Mesenchymal stem cell (in vitro differentiated cells and primary cell): ENCODE measurements around the gene SMC1B.

Source experiments
- DNase-seq: peaks from one replicate; pipeline ENCODE4 v3.0.0-alpha.2; 2013
- H2AFZ ChIP-seq: one replicate; pipeline ENCODE4 v1.6.1; 2013; ENCODE audit warnings: low read depth, mild to moderate bottlenecking, control low read depth, inconsistent platforms, low read length, moderate library complexity
- H2AK5ac ChIP-seq: 2 replicates; pipeline ENCODE4 v1.6.1; 2013; ENCODE audit warnings: low read length, moderate library complexity, mild to moderate bottlenecking, inconsistent platforms; ENCODE audit not compliant: severe bottlenecking
- H2BK120ac ChIP-seq: one replicate; pipeline ENCODE4 v1.6.1; 2013; ENCODE audit warnings: low read depth, mild to moderate bottlenecking, inconsistent platforms, low read length, moderate library complexity
- H2BK12ac ChIP-seq, 2 experiments: one replicate each; pipeline ENCODE4 v1.6.1; 2013; ENCODE audit warnings: inconsistent platforms in 2 of 2, low read length in 2 of 2, mild to moderate bottlenecking in 2 of 2, moderate library complexity in 2 of 2, control low read depth in 1 of 2
- H2BK15ac ChIP-seq: one replicate; pipeline ENCODE4 v1.6.1; 2013; ENCODE audit warnings: mild to moderate bottlenecking, low read depth, inconsistent platforms; ENCODE audit not compliant: poor library complexity, severe bottlenecking
- H2BK5ac ChIP-seq: 2 replicates; pipeline ENCODE4 v1.6.1; 2013; ENCODE audit warnings: low read depth, mild to moderate bottlenecking, low read length, control low read depth, inconsistent platforms; ENCODE audit not compliant: poor library complexity, severe bottlenecking
- H3K14ac ChIP-seq, 2 experiments: one replicate each; pipeline ENCODE4 v1.6.1; 2013; ENCODE audit warnings: inconsistent platforms in 2 of 2, low read length in 2 of 2, control low read depth in 1 of 2, mild to moderate bottlenecking in 1 of 2, moderate library complexity in 1 of 2
- H3K18ac ChIP-seq, 2 experiments: one replicate each; pipeline ENCODE4 v1.6.1; 2013; ENCODE audit warnings: inconsistent platforms in 2 of 2, low read length in 2 of 2, control low read depth in 1 of 2, low read depth in 1 of 2, mild to moderate bottlenecking in 1 of 2
- H3K23ac ChIP-seq, 2 experiments: one replicate each; pipeline ENCODE4 v1.6.1; 2013; ENCODE audit warnings: inconsistent platforms in 2 of 2, low read length in 2 of 2, mild to moderate bottlenecking in 2 of 2, moderate library complexity in 2 of 2, control low read depth in 1 of 2
- H3K27ac ChIP-seq: 2 replicates; pipeline ENCODE4 v1.5.1; 2013; ENCODE audit warnings: mild to moderate bottlenecking, moderate library complexity, low read length, control low read depth, inconsistent platforms; ENCODE audit not compliant: poor library complexity, severe bottlenecking
- H3K27me3 ChIP-seq, 2 experiments: 2 replicates each; pipeline versions ENCODE4 v1.6.1 to v1.7.0; 2013; ENCODE audit warnings: low read length in 2 of 2, mild to moderate bottlenecking in 2 of 2, moderate library complexity in 2 of 2, control low read depth in 1 of 2, inconsistent platforms in 1 of 2; ENCODE audit not compliant: control insufficient read depth in 1 of 2, insufficient read depth in 1 of 2
- H3K36me3 ChIP-seq, 2 experiments: 2 replicates each; pipeline versions ENCODE4 v1.6.1 to v1.7.0; 2013; ENCODE audit warnings: low read length in 2 of 2, control low read depth in 1 of 2, inconsistent platforms in 1 of 2, low read depth in 1 of 2, mild to moderate bottlenecking in 1 of 2; ENCODE audit not compliant: insufficient read depth in 2 of 2, control insufficient read depth in 1 of 2
- H3K4ac ChIP-seq, 2 experiments: one replicate each; pipeline ENCODE4 v1.6.1; 2013; ENCODE audit warnings: inconsistent platforms in 2 of 2, low read length in 2 of 2, mild to moderate bottlenecking in 2 of 2, moderate library complexity in 2 of 2, control low read depth in 1 of 2, low read depth in 1 of 2
- H3K4me1 ChIP-seq: 2 replicates; pipeline ENCODE4 v1.6.1; 2013; ENCODE audit warnings: low read depth, low read length, control low read depth; ENCODE audit not compliant: control insufficient read depth, insufficient read depth
- H3K4me2 ChIP-seq: 2 replicates; pipeline ENCODE4 v1.6.1; 2013; ENCODE audit warnings: low read length, mild to moderate bottlenecking, inconsistent platforms; ENCODE audit not compliant: poor library complexity, severe bottlenecking
- H3K4me3 ChIP-seq, 2 experiments: 2 replicates each; pipeline versions ENCODE4 v1.5.1 to v1.7.0; 2013; ENCODE audit warnings: low read length in 2 of 2, mild to moderate bottlenecking in 2 of 2, control low read depth in 1 of 2, low read depth in 1 of 2; ENCODE audit not compliant: insufficient read depth in 1 of 2
- H3K79me1 ChIP-seq: replicated peaks from 2 replicates; pipeline ENCODE4 v1.6.1; 2013; ENCODE audit warnings: mild to moderate bottlenecking, control low read depth, low read length, inconsistent platforms; ENCODE audit not compliant: poor library complexity, severe bottlenecking
- H3K9ac ChIP-seq: 2 replicates; pipeline ENCODE4 v1.7.0; 2013; ENCODE audit warnings: mild to moderate bottlenecking, low read length, moderate library complexity
- H3K9me3 ChIP-seq: 2 replicates; pipeline ENCODE4 v1.7.0; 2013; ENCODE audit warnings: mild to moderate bottlenecking, low read length; ENCODE audit not compliant: control insufficient read depth
- H4K8ac ChIP-seq: one replicate; pipeline ENCODE4 v1.6.1; 2013; ENCODE audit warnings: inconsistent platforms, mild to moderate bottlenecking, low read length, moderate library complexity
- H4K91ac ChIP-seq: one replicate; pipeline ENCODE4 v1.6.1; 2013; ENCODE audit warnings: mild to moderate bottlenecking, low read length, inconsistent platforms
- WGBS: methylation state at CpG from one replicate; pipeline ENCODE4 v1.1.7; 2013; ENCODE audit warnings: mixed read lengths; 5-methylcytosine and 5-hydroxymethylcytosine counted together

SMC1B gene

DNA sequence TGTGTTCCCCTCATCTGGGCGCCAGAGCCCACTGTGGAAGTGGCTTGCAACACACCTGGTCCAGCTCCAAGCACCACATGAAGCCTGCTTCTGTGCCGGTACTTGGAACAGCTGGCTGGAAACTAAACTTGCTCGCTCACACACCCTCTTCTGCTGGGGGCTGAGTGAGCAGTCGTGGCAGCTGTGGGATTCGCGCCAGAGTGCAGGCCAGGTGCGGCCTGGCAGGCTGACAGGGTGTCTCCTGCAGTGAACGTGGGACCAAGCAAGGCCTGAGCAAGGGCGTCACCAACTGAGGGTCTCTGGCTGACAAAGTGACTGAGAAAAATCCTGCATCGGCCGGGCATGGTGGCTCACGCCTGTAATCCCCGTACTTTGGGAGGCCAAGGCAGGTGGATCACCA lies 15.2 kb downstream of the SMC1B start:
- no peak overlapping the region for H3K4me3 ChIP-seq
- H4K91ac ChIP-seq, result peak overlapping the region; percentile 9
- 91% methylated on average over 13 of the region's 13 CpGs for WGBS
- H2BK12ac ChIP-seq, result no peak overlapping the region
- H3K4ac ChIP-seq, result no peak overlapping the region
- no peak overlapping the region for H4K8ac ChIP-seq
- H3K18ac ChIP-seq, result no peak overlapping the region
- H2BK15ac ChIP-seq, result no peak overlapping the region
- no peaks in the 10 kb centered on the region for H3K9me3 ChIP-seq
- H2AFZ ChIP-seq, result no peak overlapping the region
- no peak overlapping the region for H3K4me2 ChIP-seq
- H3K36me3 ChIP-seq, result no peaks in the 10 kb centered on the region
- no peak overlapping the region for H2BK120ac ChIP-seq
- no peaks in the 10 kb centered on the region for H3K79me1 ChIP-seq
- H3K27ac ChIP-seq, result no peak overlapping the region
- no peak overlapping the region for H2BK5ac ChIP-seq
- peaks cover 8 to 9% of the 10 kb centered on the region in 2 experiments for H3K27me3 ChIP-seq
- H2AK5ac ChIP-seq, result no peak overlapping the region
- no peak for DNase-seq
- no peak overlapping the region for H3K23ac ChIP-seq
- no peak overlapping the region for H3K9ac ChIP-seq
- no peak overlapping the region for H3K14ac ChIP-seq
- no peaks in the 10 kb centered on the region for H3K4me1 ChIP-seq

DNA sequence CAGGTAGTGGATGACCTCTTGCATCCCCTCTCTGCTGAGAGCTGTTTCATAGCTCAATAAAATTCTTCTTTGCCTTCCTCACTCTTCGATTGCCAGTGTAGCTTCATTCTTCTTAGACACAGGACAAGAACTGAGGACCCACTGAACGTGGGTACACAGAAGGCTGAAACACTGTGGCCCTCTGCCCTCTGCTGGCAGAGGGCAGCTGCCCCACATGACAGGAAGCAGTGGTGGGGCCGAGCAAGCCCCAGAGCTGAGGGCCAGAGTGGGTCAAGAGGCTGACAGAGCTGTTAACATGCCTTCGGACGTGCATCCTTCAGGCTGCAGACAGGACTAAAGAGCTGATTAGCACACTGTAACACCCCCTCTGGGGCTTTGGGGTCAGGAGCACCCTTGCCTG lies 15.6 kb downstream of the SMC1B start:
- Histone ChIP-seq H3K79me1 (no peaks in the 10 kb centered on the region), H3K27ac (no peak overlapping the region), H3K27me3 (peaks cover 8 to 9% of the 10 kb centered on the region in 2 experiments), H3K4me3 (no peak overlapping the region), H2BK5ac (no peak overlapping the region), H3K14ac (peak overlapping the region in 1 of 2 experiments; percentile 44), H3K9me3 (no peaks in the 10 kb centered on the region), H2BK12ac (no peak overlapping the region), H2BK15ac (no peak overlapping the region), H3K4ac (no peak overlapping the region), H2AK5ac (no peak overlapping the region), H3K23ac (no peak overlapping the region), H3K9ac (no peak overlapping the region), H4K91ac (no peak overlapping the region), H3K4me2 (no peak overlapping the region), H2BK120ac (no peak overlapping the region), H3K18ac (no peak overlapping the region), H2AFZ (no peak overlapping the region), H4K8ac (no peak overlapping the region), H3K36me3 (no peaks in the 10 kb centered on the region), H3K4me1 (no peaks in the 10 kb centered on the region)
- DNase-seq, result no peak
- WGBS, result 54% methylated on average over 5 of the region's 5 CpGs

DNA sequence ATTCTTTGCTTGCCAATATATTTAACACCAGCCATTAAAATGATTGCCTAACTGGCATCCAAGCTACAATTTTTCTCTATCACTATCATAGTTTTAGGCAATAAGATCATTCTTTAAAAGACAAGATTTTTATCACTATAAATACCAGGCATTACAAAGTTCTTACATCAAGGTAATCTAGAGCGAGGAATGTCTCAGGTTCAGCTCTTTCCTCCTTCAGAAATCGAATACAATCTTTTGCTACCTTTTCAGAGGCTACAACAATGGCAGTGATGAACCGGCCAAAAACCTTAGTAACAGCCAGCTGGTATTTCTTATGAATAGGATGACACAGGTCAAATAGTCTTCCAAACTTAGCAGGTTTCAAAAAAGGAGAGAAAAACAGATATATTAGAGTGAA lies 23.9 kb downstream of the SMC1B start:
- H3K4me3 ChIP-seq, result no peak overlapping the region
- H2BK120ac ChIP-seq, result no peak overlapping the region
- H3K27ac ChIP-seq, result no peak overlapping the region
- no peak overlapping the region for H4K91ac ChIP-seq
- H2BK5ac ChIP-seq, result no peak overlapping the region
- no peaks in the 10 kb centered on the region for H3K27me3 ChIP-seq
- no peaks in the 10 kb centered on the region for H3K4me1 ChIP-seq
- H3K23ac ChIP-seq, result no peak overlapping the region
- no peak overlapping the region for H3K4me2 ChIP-seq
- H2BK15ac ChIP-seq, result no peak overlapping the region
- H2AK5ac ChIP-seq, result no peak overlapping the region
- DNase-seq, result no peak
- no peak overlapping the region for H3K9ac ChIP-seq
- no peaks in the 10 kb centered on the region for H3K36me3 ChIP-seq
- H2AFZ ChIP-seq, result no peak overlapping the region
- no peaks in the 10 kb centered on the region for H3K9me3 ChIP-seq
- WGBS, result 84% methylated on average over 2 of the region's 3 CpGs
- H2BK12ac ChIP-seq, result no peak overlapping the region
- no peak overlapping the region for H4K8ac ChIP-seq
- H3K79me1 ChIP-seq, result no peaks in the 10 kb centered on the region
- no peak overlapping the region for H3K4ac ChIP-seq
- H3K14ac ChIP-seq, result no peak overlapping the region
- H3K18ac ChIP-seq, result no peak overlapping the region

DNA sequence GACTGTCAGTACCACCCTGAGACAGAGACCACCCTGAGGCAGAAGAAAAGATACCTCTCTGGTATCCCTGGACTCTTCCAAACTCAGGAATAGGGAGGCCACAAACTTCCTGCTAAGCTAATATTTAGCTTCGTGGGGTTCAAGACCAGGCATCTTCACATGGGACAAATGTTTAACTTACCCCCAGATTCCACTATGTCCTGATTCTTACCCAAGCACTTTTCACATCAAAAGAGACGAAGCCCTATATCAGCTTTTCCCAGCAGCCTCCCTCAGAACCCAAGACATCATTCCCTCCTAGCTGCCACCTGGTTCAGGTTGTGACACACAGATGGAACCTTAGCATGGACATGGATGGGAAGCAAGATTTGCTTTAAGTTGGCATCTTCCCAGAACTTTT lies 32.1 kb downstream of the SMC1B start:
- 78% methylated on average over 2 of the region's 2 CpGs for WGBS
- Histone ChIP-seq H3K79me1 (no peaks in the 10 kb centered on the region), H3K36me3 (no peaks in the 10 kb centered on the region), H4K8ac (no peak overlapping the region), H4K91ac (no peak overlapping the region), H3K23ac (no peak overlapping the region), H3K4me3 (no peak overlapping the region), H2AK5ac (no peak overlapping the region), H2AFZ (no peak overlapping the region), H3K18ac (no peak overlapping the region), H2BK15ac (no peak overlapping the region), H3K4me1 (no peaks in the 10 kb centered on the region), H3K14ac (no peak overlapping the region), H3K9me3 (no peaks in the 10 kb centered on the region), H3K9ac (no peak overlapping the region), H3K4ac (no peak overlapping the region), H2BK120ac (no peak overlapping the region), H2BK12ac (no peak overlapping the region), H3K27ac (no peak overlapping the region), H2BK5ac (no peak overlapping the region), H3K27me3 (no peaks in the 10 kb centered on the region), H3K4me2 (no peak overlapping the region)
- no peak for DNase-seq
